ENCODE results near the gene PLAC1.

DNA sequence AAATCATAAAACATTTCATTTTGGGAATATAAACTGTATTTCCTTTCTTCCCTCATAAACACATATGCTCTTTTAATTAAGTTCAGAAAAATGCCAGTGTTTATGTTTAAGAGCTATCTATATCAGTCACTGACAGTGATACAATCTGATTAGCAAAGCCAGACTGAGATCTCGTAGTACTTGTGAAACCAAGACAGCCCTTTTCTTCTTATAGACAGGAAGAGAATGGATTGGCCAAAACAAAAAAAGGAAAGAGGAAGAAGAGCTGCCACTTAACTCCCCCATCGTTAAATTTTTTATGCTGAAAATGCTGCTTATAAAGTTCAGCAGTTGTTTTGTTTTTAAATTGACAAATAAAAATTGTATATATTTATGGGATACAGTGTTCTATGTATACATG lies 87.4 kb downstream of the PLAC1 start:
- TF ChIP-seq CTCF (IDR thresholded peaks at IDR 0.05) (no peak), POLR2A (IDR thresholded peaks at IDR 0.05) (no peak)
